Brain microvascular endothelial cell (primary cell): Measurements from ENCODE around the gene CAMK2A.

Experiments
- DNase-seq: peaks from one replicate; pipeline ENCODE4 v3.0.0-alpha.2; 2020
- H3K27ac ChIP-seq: fragments of 250-450 bp; sonication (Bioruptor Pico); 2 replicates; pipeline ENCODE4 v1.5.1; 2020; ENCODE audit warnings: mild to moderate bottlenecking, moderate library complexity
- H3K27me3 ChIP-seq: fragments of 250-450 bp; sonication (Bioruptor Pico); replicated peaks from 2 replicates; pipeline ENCODE4 v1.5.1; 2020; ENCODE audit warnings: mild to moderate bottlenecking
- H3K36me3 ChIP-seq: fragments of 250-450 bp; sonication (Bioruptor Pico); replicated peaks from 2 replicates; pipeline ENCODE4 v1.5.1; 2020; ENCODE audit warnings: mild to moderate bottlenecking
- H3K4me3 ChIP-seq: 2 replicates; pipeline ENCODE4 v1.5.1; 2011; ENCODE audit warnings: low read depth, mild to moderate bottlenecking, control low read depth, low read length, moderate library complexity
- in situ Hi-C: cut with HindIII; loops from 2 replicates; pipeline ENCODE4 v1.10.0; 2017; ENCODE audit warnings: low sequenced_read_pairs, low pct_ligation_motif_present
- TF ChIP-seq, protein P1 (sequence below): IDR thresholded peaks from 2 replicates; pipeline ENCODE4 v1.5.1; 2011; ENCODE audit warnings: low read depth, mild to moderate bottlenecking, moderate library complexity, low read length, control low read depth, inconsistent platforms; ENCODE audit errors: missing control alignments

CAMK2A gene

DNA sequence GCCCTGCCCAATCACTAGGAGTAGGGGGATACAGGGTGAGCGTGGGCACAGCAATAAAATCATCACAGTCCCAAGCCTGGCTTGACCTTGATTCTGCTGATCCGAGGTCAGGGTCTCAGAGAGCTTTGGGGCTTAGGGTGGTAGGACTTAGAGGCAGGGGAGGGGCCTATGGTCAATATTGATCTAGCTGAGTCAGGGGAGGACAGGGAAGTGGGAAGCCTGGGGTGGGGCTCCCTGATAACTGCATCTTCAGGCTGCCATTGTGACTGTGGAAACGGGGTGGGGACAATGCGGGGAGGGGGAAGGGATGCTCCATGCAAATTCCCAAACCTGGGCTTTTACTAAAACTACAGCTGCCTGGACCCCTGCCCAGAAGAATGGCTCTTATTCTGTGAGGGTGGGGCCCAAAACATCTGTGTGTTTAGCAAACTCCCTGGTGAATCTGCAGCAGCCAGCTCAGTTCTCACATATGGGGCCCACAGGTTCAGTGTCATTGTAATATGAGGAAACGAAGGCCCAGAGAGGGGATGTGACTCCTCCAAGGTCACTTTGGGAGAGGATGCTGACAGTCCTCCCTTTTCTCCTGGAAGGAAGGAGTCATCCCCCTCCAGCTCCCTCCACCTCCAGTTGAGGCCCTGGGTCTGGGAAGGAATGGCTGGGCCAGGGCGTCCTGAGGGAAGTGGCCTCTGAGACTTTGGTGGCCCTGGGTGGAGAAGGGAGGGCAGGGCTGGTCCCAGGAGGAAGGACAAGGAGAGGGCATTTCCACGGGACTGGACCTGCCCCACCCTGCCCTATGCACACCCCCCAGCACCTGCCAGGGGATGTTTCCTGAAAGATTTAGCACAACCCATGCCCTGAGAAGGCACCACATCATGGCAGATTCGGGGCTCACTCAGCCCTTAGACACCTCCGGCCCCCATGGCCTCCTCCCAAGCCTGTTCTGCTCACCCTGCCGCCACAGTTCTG lies 73.3 kb downstream of the CAMK2A start:
- Histone ChIP-seq H3K36me3 (no peaks in the 10 kb centered on the region), H3K27ac (no peak overlapping the region), H3K27me3 (no peaks in the 10 kb centered on the region), H3K4me3 (no peak overlapping the region)
- no peak for DNase-seq
- TF ChIP-seq, protein P1, sequence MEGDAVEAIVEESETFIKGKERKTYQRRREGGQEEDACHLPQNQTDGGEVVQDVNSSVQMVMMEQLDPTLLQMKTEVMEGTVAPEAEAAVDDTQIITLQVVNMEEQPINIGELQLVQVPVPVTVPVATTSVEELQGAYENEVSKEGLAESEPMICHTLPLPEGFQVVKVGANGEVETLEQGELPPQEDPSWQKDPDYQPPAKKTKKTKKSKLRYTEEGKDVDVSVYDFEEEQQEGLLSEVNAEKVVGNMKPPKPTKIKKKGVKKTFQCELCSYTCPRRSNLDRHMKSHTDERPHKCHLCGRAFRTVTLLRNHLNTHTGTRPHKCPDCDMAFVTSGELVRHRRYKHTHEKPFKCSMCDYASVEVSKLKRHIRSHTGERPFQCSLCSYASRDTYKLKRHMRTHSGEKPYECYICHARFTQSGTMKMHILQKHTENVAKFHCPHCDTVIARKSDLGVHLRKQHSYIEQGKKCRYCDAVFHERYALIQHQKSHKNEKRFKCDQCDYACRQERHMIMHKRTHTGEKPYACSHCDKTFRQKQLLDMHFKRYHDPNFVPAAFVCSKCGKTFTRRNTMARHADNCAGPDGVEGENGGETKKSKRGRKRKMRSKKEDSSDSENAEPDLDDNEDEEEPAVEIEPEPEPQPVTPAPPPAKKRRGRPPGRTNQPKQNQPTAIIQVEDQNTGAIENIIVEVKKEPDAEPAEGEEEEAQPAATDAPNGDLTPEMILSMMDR = no peak
- in situ Hi-C loops = no loop called here

DNA sequence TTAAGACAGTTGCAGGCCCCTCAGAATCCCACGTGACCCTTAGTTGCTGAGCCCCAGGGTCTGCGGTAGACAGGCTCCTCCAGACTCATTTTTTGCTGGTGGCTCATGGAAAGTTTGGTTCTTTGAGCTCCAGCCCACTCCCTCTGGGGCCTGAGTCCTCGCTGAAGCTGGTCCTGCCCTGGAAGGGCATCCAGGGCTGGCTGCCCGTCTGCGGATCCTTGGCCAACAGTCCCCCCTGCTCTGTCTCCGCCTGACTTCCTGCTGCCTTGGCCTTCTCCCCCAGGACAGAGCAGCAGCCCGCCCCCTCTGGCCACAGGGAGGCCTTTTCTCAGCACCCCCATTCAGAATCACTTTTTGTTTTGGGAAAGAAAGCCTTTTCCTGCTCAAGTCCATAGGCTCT lies 75.3 kb downstream of the CAMK2A start:
- no peak overlapping the region for H3K27ac ChIP-seq
- no peak for DNase-seq
- H3K27me3 ChIP-seq = no peaks in the 10 kb centered on the region
- in situ Hi-C loops = no loop called here
- TF ChIP-seq, protein P1 = peak; percentile 59
- no peak overlapping the region for H3K4me3 ChIP-seq
- H3K36me3 ChIP-seq = no peaks in the 10 kb centered on the region

DNA sequence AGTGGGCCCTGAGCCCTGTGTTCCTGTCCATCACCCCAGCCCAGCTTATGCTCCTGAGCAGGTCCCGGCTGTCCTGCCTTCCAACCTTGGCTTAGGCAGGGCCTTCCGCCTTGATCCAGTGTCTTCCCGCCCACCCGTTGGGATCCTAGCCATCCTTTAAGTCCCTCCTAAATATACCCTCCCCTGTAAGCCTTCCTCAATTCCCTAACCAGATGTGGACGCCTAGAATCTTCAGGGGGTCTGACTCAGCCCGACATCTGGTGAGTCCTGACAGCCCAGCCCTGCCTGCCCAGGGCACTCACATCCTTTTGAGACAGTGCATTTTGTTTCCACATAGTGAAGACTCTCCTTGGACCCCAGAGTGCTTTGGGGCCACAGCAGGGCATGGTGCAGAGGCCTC lies 76.0 kb downstream of the CAMK2A start:
- TF ChIP-seq, protein P1 = no peak
- peak; percentile 28 for DNase-seq
- Histone ChIP-seq H3K36me3 (no peaks in the 10 kb centered on the region), H3K27ac (no peak overlapping the region), H3K27me3 (no peaks in the 10 kb centered on the region), H3K4me3 (no peak overlapping the region)
- in situ Hi-C loops = no loop called here

DNA sequence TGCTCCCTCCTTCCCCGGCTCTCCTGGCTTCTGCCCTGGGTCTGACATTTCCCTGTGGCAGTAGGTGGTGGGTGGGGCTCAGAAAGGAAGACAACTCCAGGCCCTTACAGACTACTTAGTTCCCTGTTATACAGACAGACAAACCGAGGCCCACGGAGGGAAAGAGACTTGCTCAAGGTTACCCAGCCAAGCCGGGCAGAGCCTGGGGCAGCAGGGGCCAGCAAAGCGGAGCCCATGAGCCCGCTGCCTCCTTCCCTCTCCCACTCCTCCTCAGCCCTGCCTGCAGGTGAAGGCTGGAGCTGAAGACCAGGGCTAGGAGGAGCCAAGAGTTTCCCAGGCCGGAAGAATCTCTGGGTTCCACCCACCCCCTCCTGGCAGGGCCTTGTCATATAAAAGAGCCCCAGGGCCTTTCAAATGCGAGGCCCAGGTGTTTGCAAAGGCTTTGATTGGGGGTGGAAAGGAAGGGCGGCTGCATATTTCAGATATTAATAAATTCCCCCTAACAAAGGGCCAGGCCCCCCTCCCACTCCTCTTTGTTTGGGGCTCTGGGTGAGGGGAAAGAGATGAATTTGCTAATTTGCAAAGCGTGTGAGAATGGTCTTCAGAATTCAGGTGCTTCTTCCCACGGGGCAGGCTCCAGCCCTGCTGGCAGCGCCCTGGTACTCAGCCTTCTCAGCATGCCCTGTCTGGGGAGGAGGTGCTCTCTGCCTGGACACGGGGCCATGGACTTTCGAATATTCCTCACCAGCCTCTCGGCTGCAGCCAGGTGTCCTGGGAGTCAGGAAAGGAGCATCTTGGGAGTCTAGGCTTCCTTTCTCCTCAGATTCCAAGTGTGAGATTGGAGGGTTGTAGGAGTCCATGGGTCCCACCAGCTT lies 78.2 kb downstream of the CAMK2A start:
- Histone ChIP-seq H3K36me3 (no peaks in the 10 kb centered on the region), H3K27ac (no peak overlapping the region), H3K4me3 (no peak overlapping the region), H3K27me3 (no peaks in the 10 kb centered on the region)
- TF ChIP-seq, protein P1 = no peak
- in situ Hi-C loops = no loop called here
- no peak for DNase-seq

DNA sequence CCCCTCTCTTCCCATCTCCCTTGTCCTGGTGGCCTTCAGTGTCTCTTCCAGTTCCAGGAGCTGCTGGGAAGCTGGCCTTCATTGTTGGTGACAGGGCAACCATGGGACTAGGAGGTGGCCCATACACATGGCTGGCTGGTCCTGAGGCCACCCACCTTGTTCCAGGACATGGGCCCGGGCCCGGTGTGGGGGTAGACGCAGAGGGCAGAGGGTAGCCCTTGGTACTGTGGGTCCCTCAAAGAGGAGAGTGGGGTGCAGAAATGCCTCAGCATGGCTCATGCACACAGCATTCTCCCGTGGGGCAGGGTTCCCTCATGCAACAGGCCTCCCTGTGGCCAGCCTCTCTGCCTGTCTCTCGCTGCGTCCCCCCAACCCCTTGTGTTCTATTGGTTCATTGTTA lies 78.9 kb downstream of the CAMK2A start:
- TF ChIP-seq, protein P1 = no peak
- Histone ChIP-seq H3K36me3 (no peaks in the 10 kb centered on the region), H3K4me3 (no peak overlapping the region), H3K27me3 (no peaks in the 10 kb centered on the region), H3K27ac (no peak overlapping the region)
- in situ Hi-C loops = no loop called here
- DNase-seq = no peak
